Measurements from ENCODE around the gene ANKRD33. TPM values are rescaled to one million over a fixed set of nuclear protein-coding genes. Genes with fewer than 3 reads are reported as not detected.
"Not testable (repeated sequence)": the region's sequence is repeated elsewhere in the genome, so short reads cannot be mapped to it uniquely, and the experiment has no call there.

ANKRD33 gene
- total RNA-seq, 1 donor from 2014 or later, result not detected

- H2AFZ ChIP-seq (ENCODE audit: low read depth, low read length), result no peak overlapping the region
- no peak overlapping the region for H3K4me3 ChIP-seq (ENCODE audit: insufficient read depth, low read depth, low read length)
- no peak overlapping the region for H3K27ac ChIP-seq (ENCODE audit: low read depth, low read length)
- no peak overlapping the region for H3K27ac Mint-ChIP-seq (ENCODE audit: unreplicated experiment)
- TF ChIP-seq EZH2 (IDR thresholded peaks at IDR 0.05; ENCODE audit: insufficient read depth, low read length) (no peak), CTCF (IDR thresholded peaks at IDR 0.05; ENCODE audit: insufficient read depth, low read depth, low read length) (no peak)
- H3K4me3 Mint-ChIP-seq (ENCODE audit: unreplicated experiment), result no peak overlapping the region
- H3K9ac ChIP-seq (ENCODE audit: low read length), result no peak overlapping the region
- no peak for DNase-seq (ENCODE audit: low read depth)
- H3K36me3 ChIP-seq (ENCODE audit: insufficient read depth, low read length), result no peaks in the 10 kb centered on the region
- H3K4me1 ChIP-seq (ENCODE audit: insufficient read depth, low read length), result peaks cover 13% of the 10 kb centered on the region
- H3K36me3 Mint-ChIP-seq (ENCODE audit: low read depth, unreplicated experiment), result no peaks in the 10 kb centered on the region
- H3K27me3 Mint-ChIP-seq (ENCODE audit: low read depth, unreplicated experiment), result peaks cover 3% of the 10 kb centered on the region
- H4K20me1 ChIP-seq (ENCODE audit: insufficient read depth, low read length), result no peaks in the 10 kb centered on the region
- peaks cover 5% of the 10 kb centered on the region for H3K9me3 ChIP-seq (ENCODE audit: insufficient read depth, low read depth, low read length)
- peaks cover 5% of the 10 kb centered on the region for H3K9me3 Mint-ChIP-seq (ENCODE audit: unreplicated experiment)
- no peaks in the 10 kb centered on the region for H3K27me3 ChIP-seq (ENCODE audit: insufficient read depth, low read length)
- no peak overlapping the region for H3K4me2 ChIP-seq (ENCODE audit: low read length)
- no peak for FAIRE-seq
- H3K4me1 Mint-ChIP-seq (ENCODE audit: low read depth, unreplicated experiment), result peaks cover 4% of the 10 kb centered on the region
- no peaks in the 10 kb centered on the region for H3K79me2 ChIP-seq (ENCODE audit: insufficient read depth, low read length)
These were observed 4.6 kb upstream of the ANKRD33 start for GRCh38 chr12:51883295-51883694.

GRCh38 chr12:51883998-51884675, 3.8 kb upstream of the ANKRD33 start:
- no peak overlapping the region for H3K27ac Mint-ChIP-seq (ENCODE audit: unreplicated experiment)
- H3K4me3 Mint-ChIP-seq (ENCODE audit: unreplicated experiment), result no peak overlapping the region
- no peak overlapping the region for H3K27ac ChIP-seq (ENCODE audit: low read depth, low read length)
- no peaks in the 10 kb centered on the region for H3K36me3 Mint-ChIP-seq (ENCODE audit: low read depth, unreplicated experiment)
- H3K4me1 Mint-ChIP-seq (ENCODE audit: low read depth, unreplicated experiment), result peaks cover 4% of the 10 kb centered on the region
- no peak overlapping the region for H3K4me2 ChIP-seq (ENCODE audit: low read length)
- no peaks in the 10 kb centered on the region for H3K36me3 ChIP-seq (ENCODE audit: insufficient read depth, low read length)
- no peak overlapping the region for H3K9ac ChIP-seq (ENCODE audit: low read length)
- H3K27me3 Mint-ChIP-seq (ENCODE audit: low read depth, unreplicated experiment), result peaks cover 9% of the 10 kb centered on the region
- no peaks in the 10 kb centered on the region for H3K27me3 ChIP-seq (ENCODE audit: insufficient read depth, low read length)
- no peaks in the 10 kb centered on the region for H4K20me1 ChIP-seq (ENCODE audit: insufficient read depth, low read length)
- no peak overlapping the region for H2AFZ ChIP-seq (ENCODE audit: low read depth, low read length)
- H3K9me3 ChIP-seq (ENCODE audit: insufficient read depth, low read depth, low read length), result peaks cover 5% of the 10 kb centered on the region
- H3K4me3 ChIP-seq (ENCODE audit: insufficient read depth, low read depth, low read length), result no peak overlapping the region
- FAIRE-seq (no peak), DNase-seq (ENCODE audit: low read depth) (no peak)
- H3K79me2 ChIP-seq (ENCODE audit: insufficient read depth, low read length), result no peaks in the 10 kb centered on the region
- TF ChIP-seq CTCF (IDR thresholded peaks at IDR 0.05; ENCODE audit: insufficient read depth, low read depth, low read length) (no peak), EZH2 (IDR thresholded peaks at IDR 0.05; ENCODE audit: insufficient read depth, low read length) (no peak)
- H3K9me3 Mint-ChIP-seq (ENCODE audit: unreplicated experiment), result peaks cover 5% of the 10 kb centered on the region
- H3K4me1 ChIP-seq (ENCODE audit: insufficient read depth, low read length), result peaks cover 13% of the 10 kb centered on the region

GRCh38 chr12:51884676-51885229, 3.1 kb upstream of the ANKRD33 start:
- peaks cover 5% of the 10 kb centered on the region for H3K9me3 Mint-ChIP-seq (ENCODE audit: unreplicated experiment)
- H3K79me2 ChIP-seq (ENCODE audit: insufficient read depth, low read length), result no peaks in the 10 kb centered on the region
- no peak overlapping the region for H3K4me2 ChIP-seq (ENCODE audit: low read length)
- no peaks in the 10 kb centered on the region for H3K36me3 Mint-ChIP-seq (ENCODE audit: low read depth, unreplicated experiment)
- H3K27ac Mint-ChIP-seq (ENCODE audit: unreplicated experiment), result no peak overlapping the region
- H3K27me3 Mint-ChIP-seq (ENCODE audit: low read depth, unreplicated experiment), result peaks cover 13% of the 10 kb centered on the region
- H3K27ac ChIP-seq (ENCODE audit: low read depth, low read length), result no peak overlapping the region
- H3K4me1 ChIP-seq (ENCODE audit: insufficient read depth, low read length), result peaks cover 13% of the 10 kb centered on the region
- H3K4me3 ChIP-seq (ENCODE audit: insufficient read depth, low read depth, low read length), result no peak overlapping the region
- FAIRE-seq (no peak), DNase-seq (ENCODE audit: low read depth) (no peak)
- no peak overlapping the region for H3K9ac ChIP-seq (ENCODE audit: low read length)
- H3K27me3 ChIP-seq (ENCODE audit: insufficient read depth, low read length), result no peaks in the 10 kb centered on the region
- no peaks in the 10 kb centered on the region for H4K20me1 ChIP-seq (ENCODE audit: insufficient read depth, low read length)
- peaks cover 5% of the 10 kb centered on the region for H3K9me3 ChIP-seq (ENCODE audit: insufficient read depth, low read depth, low read length)
- peaks cover 4% of the 10 kb centered on the region for H3K4me1 Mint-ChIP-seq (ENCODE audit: low read depth, unreplicated experiment)
- TF ChIP-seq EZH2 (IDR thresholded peaks at IDR 0.05; ENCODE audit: insufficient read depth, low read length) (no peak), CTCF (IDR thresholded peaks at IDR 0.05; ENCODE audit: insufficient read depth, low read depth, low read length) (no peak)
- no peak overlapping the region for H3K4me3 Mint-ChIP-seq (ENCODE audit: unreplicated experiment)
- H2AFZ ChIP-seq (ENCODE audit: low read depth, low read length), result no peak overlapping the region
- no peaks in the 10 kb centered on the region for H3K36me3 ChIP-seq (ENCODE audit: insufficient read depth, low read length)

GRCh38 chr12:51885294-51886020, 2.4 kb upstream of the ANKRD33 start:
- Histone ChIP-seq H2AFZ (ENCODE audit: low read depth, low read length) (peak overlapping the region; percentile 2), H3K4me2 (ENCODE audit: low read length) (peak overlapping the region; percentile 68), H3K27ac (ENCODE audit: low read depth, low read length) (peak overlapping the region; percentile 4), H3K4me1 (ENCODE audit: insufficient read depth, low read length) (peaks cover 13% of the 10 kb centered on the region)
- not testable (repeated sequence) for DNase-seq (ENCODE audit: low read depth); H3K36me3 ChIP-seq (ENCODE audit: insufficient read depth, low read length); H3K4me1 Mint-ChIP-seq (ENCODE audit: low read depth, unreplicated experiment); H3K79me2 ChIP-seq (ENCODE audit: insufficient read depth, low read length); H3K9me3 Mint-ChIP-seq (ENCODE audit: unreplicated experiment); H3K27ac Mint-ChIP-seq (ENCODE audit: unreplicated experiment); H3K9ac ChIP-seq (ENCODE audit: low read length); H4K20me1 ChIP-seq (ENCODE audit: insufficient read depth, low read length); H3K36me3 Mint-ChIP-seq (ENCODE audit: low read depth, unreplicated experiment); H3K27me3 ChIP-seq (ENCODE audit: insufficient read depth, low read length); FAIRE-seq; H3K4me3 ChIP-seq (ENCODE audit: insufficient read depth, low read depth, low read length); H3K4me3 Mint-ChIP-seq (ENCODE audit: unreplicated experiment); H3K9me3 ChIP-seq (ENCODE audit: insufficient read depth, low read depth, low read length)
- H3K27me3 Mint-ChIP-seq (ENCODE audit: low read depth, unreplicated experiment), result peaks cover 13% of the 10 kb centered on the region

Measured in astrocyte (in vitro differentiated cells and primary cell).